SKM-1 (cell line): ENCODE results near the gene PDXDC1.
"Not testable (repeated sequence)": the region's sequence is repeated elsewhere in the genome, so short reads cannot be mapped to it uniquely, and the experiment has no call there.

Source experiments
- DNase-seq: peaks from one replicate; lab custom pipeline; 2025; ENCODE audit not compliant: unreplicated experiment; lab: John Stamatoyannopoulos, UW

Gene PDXDC1

GRCh38 chr16:14973785-14974322 is 972 bp upstream of the PDXDC1 start:
- DNase-seq, result not testable (repeated sequence)

GRCh38 chr16:14974331-14974655 is 533 bp upstream of the PDXDC1 start:
- DNase-seq, result not testable (repeated sequence)

- DNase-seq, result not testable (repeated sequence)
Measured at GRCh38 chr16:14975418-14976194, 780 bp downstream of the PDXDC1 start.

GRCh38 chr16:14976971-14977736 is 2.3 kb downstream of the PDXDC1 start:
- DNase-seq, result not testable (repeated sequence)

- DNase-seq, result not testable (repeated sequence)
Measured at GRCh38 chr16:14978281-14978680, 3.5 kb downstream of the PDXDC1 start.

GRCh38 chr16:14978908-14979307 is 4.1 kb downstream of the PDXDC1 start:
- not testable (repeated sequence) for DNase-seq

- DNase-seq, result not testable (repeated sequence)
Measured at GRCh38 chr16:14981234-14981633, 6.4 kb downstream of the PDXDC1 start.

GRCh38 chr16:14982521-14982920 is 7.7 kb downstream of the PDXDC1 start:
- DNase-seq, result not testable (repeated sequence)

- DNase-seq, result not testable (repeated sequence)
Measured at GRCh38 chr16:14988092-14988491, 13.3 kb downstream of the PDXDC1 start.

- DNase-seq, result not testable (repeated sequence)
Measured at GRCh38 chr16:14988661-14989191, 13.9 kb downstream of the PDXDC1 start.

GRCh38 chr16:14989291-14990281 is 14.8 kb downstream of the PDXDC1 start:
- DNase-seq, result not testable (repeated sequence)

- DNase-seq, result not testable (repeated sequence)
Measured at GRCh38 chr16:14993277-14994151, 18.7 kb downstream of the PDXDC1 start.

GRCh38 chr16:14996702-14997101 is 21.9 kb downstream of the PDXDC1 start:
- DNase-seq, result not testable (repeated sequence)

GRCh38 chr16:14998300-14998699 is 23.5 kb downstream of the PDXDC1 start:
- not testable (repeated sequence) for DNase-seq

GRCh38 chr16:14999845-15000244 is 25.0 kb downstream of the PDXDC1 start:
- not testable (repeated sequence) for DNase-seq

- not testable (repeated sequence) for DNase-seq
Measured at GRCh38 chr16:15002448-15002847, 27.6 kb downstream of the PDXDC1 start.

GRCh38 chr16:15005357-15006132 is 30.7 kb downstream of the PDXDC1 start:
- DNase-seq, result not testable (repeated sequence)

- DNase-seq, result not testable (repeated sequence)
Measured at GRCh38 chr16:15008647-15009046, 33.8 kb downstream of the PDXDC1 start.

- DNase-seq, result not testable (repeated sequence)
Measured at GRCh38 chr16:15012941-15013340, 38.1 kb downstream of the PDXDC1 start.
